HG03565 (cell line): Measurements from ENCODE around the gene OAS3.
"Not testable (repeated sequence)": the region's sequence is repeated elsewhere in the genome, so short reads cannot be mapped to it uniquely, and the experiment has no call there.

Source experiments
- ATAC-seq: cut with Tn5 transposase; IDR thresholded peaks from one replicate; pipeline ENCODE4 v1.9.1; 2021; ENCODE audit warnings: mild to moderate bottlenecking, moderate library complexity; ENCODE audit not compliant: unreplicated experiment

Gene OAS3

GRCh38 chr12:112947761-112948160 is 9.5 kb downstream of the OAS3 start:
- no peak for ATAC-seq

GRCh38 chr12:112948806-112949205 is 10.5 kb downstream of the OAS3 start:
- ATAC-seq: no peak

GRCh38 chr12:112950701-112951100 is 12.4 kb downstream of the OAS3 start:
- ATAC-seq: no peak

DNA sequence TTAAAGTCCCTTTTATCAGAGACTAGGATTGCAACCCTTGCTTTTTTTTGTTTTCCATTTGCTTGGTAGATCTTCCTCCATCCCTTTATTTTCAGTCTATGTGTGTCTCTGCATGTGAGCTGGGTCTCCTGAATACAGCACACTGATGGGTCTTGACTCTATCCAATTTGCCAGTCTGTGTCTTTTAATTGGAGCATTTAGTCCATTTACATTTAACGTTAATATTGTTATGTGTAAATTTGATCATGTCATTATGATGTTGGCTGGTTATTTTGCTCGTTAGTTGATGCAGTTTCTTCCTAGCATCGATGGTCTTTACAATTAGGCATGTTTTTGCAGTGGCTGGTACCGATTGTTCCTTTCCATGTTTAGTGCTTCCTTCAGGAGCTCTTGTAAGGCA is 18.9 kb downstream of the OAS3 start:
- not testable (repeated sequence) for ATAC-seq

DNA sequence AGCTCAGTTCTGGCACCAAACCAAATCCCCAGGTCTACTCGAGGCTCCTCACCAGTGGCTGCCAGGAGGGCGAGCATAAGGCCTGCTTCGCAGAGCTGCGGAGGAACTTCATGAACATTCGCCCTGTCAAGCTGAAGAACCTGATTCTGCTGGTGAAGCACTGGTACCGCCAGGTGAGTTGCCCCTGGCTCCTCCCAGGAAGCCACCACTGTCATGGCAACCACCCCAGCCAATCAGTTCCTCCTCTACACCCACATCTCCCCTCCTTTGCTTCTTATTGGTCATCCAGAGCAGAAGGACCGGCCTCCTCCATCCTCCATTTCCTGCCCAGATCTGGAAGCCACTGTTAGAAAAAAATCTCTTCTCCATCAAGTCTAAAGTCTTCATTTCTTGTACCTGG is 22.8 kb downstream of the OAS3 start:
- no peak for ATAC-seq

GRCh38 chr12:112961536-112961935 is 23.3 kb downstream of the OAS3 start:
- ATAC-seq: no peak

DNA sequence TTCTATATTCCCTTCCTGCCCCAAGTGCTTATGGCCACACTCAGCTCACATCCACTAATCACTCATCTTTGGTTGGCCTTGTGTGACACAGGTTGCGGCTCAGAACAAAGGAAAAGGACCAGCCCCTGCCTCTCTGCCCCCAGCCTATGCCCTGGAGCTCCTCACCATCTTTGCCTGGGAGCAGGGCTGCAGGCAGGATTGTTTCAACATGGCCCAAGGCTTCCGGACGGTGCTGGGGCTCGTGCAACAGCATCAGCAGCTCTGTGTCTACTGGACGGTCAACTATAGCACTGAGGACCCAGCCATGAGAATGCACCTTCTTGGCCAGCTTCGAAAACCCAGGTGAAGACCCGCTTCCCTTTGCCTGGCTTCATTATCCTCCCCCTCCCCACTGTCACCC is 24.3 kb downstream of the OAS3 start:
- no peak for ATAC-seq

- ATAC-seq: no peak
Observed at GRCh38 chr12:112963227-112963861, 25.1 kb downstream of the OAS3 start.

DNA sequence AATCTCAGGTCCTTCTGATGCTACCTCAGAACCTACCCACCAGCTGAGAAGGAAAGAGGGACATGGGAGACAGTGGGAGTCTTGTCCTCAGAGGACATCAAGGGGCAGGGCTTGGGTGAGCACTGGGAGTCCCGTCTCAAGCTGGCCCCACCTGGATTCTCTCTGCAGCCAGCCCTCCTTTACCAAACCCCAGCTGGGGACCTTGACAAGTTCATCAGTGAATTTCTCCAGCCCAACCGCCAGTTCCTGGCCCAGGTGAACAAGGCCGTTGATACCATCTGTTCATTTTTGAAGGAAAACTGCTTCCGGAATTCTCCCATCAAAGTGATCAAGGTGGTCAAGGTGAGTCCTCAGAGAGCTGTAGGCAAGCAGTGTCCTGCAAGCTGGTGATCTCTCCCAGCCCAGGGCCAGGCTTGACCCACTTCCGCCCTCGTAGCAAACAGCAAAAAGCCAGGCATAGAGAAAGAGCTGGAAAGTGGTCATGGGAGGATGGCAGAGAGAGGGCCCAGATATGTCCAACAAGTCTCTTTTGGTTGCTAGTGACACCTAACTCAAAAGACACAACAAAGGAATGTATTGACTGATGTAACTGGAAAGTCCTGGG is 25.9 kb downstream of the OAS3 start:
- ATAC-seq: no peak

GRCh38 chr12:112964915-112965314 is 26.6 kb downstream of the OAS3 start:
- no peak for ATAC-seq

DNA sequence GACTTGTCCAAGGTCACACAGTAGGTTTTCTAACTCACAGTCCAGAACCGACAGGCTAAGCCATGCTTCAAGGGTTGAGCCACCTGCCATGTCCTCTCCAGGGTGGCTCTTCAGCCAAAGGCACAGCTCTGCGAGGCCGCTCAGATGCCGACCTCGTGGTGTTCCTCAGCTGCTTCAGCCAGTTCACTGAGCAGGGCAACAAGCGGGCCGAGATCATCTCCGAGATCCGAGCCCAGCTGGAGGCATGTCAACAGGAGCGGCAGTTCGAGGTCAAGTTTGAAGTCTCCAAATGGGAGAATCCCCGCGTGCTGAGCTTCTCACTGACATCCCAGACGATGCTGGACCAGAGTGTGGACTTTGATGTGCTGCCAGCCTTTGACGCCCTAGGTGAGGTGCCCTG is 27.4 kb downstream of the OAS3 start:
- no peak for ATAC-seq

GRCh38 chr12:112967306-112967705 is 29.0 kb downstream of the OAS3 start:
- no peak for ATAC-seq

DNA sequence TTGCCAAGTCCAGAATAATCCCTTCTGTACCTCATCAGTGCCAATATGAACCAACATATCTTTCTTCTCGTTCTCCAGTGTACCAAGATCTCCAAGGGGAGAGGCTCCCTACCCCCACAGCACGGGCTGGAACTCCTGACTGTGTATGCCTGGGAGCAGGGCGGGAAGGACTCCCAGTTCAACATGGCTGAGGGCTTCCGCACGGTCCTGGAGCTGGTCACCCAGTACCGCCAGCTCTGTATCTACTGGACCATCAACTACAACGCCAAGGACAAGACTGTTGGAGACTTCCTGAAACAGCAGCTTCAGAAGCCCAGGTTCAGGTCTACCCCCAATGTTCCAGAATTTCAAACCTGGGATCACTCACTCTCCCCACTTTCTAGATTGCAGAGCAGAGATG is 29.6 kb downstream of the OAS3 start:
- no peak for ATAC-seq

DNA sequence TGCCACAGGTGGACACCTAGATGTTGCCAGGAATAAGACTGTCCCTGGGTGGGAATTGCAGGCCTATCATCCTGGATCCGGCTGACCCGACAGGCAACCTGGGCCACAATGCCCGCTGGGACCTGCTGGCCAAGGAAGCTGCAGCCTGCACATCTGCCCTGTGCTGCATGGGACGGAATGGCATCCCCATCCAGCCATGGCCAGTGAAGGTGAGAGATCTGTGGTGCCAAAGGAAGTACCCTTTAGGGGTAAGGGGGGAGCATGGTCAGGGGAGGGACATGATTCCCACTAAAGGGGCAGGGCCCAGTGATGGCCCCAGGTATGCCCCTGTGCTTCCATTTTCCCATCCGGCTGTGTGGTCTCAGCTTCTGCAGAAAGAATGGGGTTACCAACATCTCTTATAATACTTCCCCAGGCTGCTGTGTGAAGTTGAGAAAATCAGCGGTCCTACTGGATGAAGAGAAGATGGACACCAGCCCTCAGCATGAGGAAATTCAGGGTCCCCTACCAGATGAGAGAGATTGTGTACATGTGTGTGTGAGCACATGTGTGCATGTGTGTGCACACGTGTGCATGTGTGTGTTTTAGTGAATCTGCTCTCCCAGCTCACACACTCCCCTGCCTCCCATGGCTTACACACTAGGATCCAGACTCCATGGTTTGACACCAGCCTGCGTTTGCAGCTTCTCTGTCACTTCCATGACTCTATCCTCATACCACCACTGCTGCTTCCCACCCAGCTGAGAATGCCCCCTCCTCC is 31.5 kb downstream of the OAS3 start:
- no peak for ATAC-seq

DNA sequence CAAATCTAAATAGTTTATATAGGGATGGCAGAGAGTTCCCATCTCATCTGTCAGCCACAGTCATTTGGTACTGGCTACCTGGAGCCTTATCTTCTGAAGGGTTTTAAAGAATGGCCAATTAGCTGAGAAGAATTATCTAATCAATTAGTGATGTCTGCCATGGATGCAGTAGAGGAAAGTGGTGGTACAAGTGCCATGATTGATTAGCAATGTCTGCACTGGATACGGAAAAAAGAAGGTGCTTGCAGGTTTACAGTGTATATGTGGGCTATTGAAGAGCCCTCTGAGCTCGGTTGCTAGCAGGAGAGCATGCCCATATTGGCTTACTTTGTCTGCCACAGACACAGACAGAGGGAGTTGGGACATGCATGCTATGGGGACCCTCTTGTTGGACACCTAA is 32.1 kb downstream of the OAS3 start:
- no peak for ATAC-seq

- no peak for ATAC-seq
Observed at GRCh38 chr12:112971248-112971647, 33.0 kb downstream of the OAS3 start.

DNA sequence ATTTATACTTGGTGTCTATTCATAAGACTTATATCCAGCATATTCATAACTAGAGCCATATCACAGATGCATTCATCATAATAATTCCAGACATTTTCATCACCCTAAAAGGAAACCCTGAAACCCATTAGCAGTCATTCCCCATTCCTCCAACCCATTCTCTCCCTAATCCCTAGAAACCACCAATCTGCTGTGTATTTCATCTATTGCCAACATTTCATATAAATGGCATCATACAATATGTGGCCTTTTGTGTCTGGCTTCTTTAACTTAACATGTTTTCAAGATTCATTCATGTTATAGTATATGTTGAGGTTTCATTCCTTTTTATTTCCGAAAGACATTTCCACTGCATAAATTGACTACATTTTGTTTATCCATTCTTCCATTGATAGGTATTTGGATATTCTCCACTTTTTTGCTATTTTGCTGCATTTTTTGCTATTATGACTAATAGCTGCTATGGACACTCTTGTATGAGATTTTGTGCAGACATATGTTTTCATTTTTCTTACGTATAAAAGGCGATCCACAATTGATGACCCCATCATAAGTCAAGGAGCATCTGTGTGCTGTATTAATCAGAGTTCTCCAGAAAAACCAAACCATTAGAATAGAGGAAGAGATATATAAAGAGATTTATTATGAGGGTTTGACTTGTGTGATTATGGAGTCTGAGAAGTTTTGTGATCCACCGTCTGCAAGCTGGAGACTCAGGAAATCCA is 34.9 kb downstream of the OAS3 start:
- ATAC-seq: no peak

- no peak for ATAC-seq
Observed at GRCh38 chr12:112973818-112974231, 35.6 kb downstream of the OAS3 start.

DNA sequence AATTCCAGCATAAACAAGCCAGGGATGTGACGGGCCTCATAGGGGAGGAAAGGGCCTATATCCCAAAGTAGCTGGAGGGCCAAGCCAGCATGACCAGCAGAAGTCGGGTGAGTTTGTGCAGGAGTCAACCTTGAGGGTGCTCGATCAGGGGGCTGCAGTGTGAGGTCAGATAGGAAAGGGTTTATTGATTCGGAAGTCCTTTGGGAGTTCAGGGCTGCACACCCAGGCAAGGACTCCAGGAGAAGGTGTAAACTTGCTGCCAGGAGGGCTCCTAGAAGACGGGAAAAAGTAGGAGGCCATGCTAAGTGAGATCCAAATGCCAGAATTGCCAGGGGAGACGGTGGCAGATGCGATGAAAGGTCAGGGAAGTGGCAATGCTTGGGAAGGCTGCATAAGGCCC is 36.6 kb downstream of the OAS3 start:
- ATAC-seq: no peak

DNA sequence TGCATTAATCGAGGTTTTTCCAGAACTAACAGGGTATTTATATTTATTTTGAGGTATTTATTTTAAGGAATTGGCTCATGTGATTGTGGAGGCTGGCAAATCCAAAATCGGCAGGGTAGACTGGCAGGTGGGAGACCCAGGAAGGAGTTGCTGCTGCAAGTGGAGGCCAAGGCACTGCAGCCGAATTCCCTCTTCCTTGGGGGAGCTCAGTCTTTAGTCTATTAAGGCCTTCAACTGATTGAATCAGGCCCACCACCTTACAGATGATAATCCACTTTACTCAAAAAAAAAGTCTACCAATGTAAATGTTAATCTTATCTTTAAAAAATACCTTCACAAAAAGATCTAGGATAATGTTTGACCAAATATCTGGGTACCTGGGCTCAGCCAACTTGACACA is 38.9 kb downstream of the OAS3 start:
- ATAC-seq: no peak

- no peak for ATAC-seq
Observed at GRCh38 chr12:112977641-112978040, 39.4 kb downstream of the OAS3 start.
